HCT116 (cell line): ENCODE measurements around the gene LCN9. TPM values are rescaled to one million over a fixed set of nuclear protein-coding genes. Genes with fewer than 3 reads are reported as not detected.

ENCODE experiments used
- ATAC-seq: fragments of 200-7000 bp; cut with Tn5 transposase; 2 replicates; pipeline ENCODE4 v1.9.1; 2020; ENCODE audit warnings: mild to moderate bottlenecking, moderate library complexity
- BruUV-seq: library from RNA; stranded (reverse); fragments of 400-500 nt; replicated peaks from 2 replicates; lab custom pipeline; 2021; lab: Mats Ljungman, UMichigan
- CTCF ChIA-PET: fragments of 300-600 bp; sonication (Branson Sonifier 250); formaldehyde crosslinking; loops from one replicate; lab custom pipeline; 2021; ENCODE audit warnings: antibody characterized with exemption; lab: Charles Lee
- POLR2A ChIA-PET: fragments of 300-600, 350-600 bp; sonication (Branson Sonifier 250); formaldehyde crosslinking; loops from one replicate; lab custom pipeline; 2021; ENCODE audit warnings: antibody characterized with exemption; lab: Charles Lee
- RAD21 ChIA-PET, 2 experiments: fragments of 300-600 bp; sonication (Branson Sonifier 250); formaldehyde crosslinking; loops; one replicate each; lab custom pipeline; 2023; ENCODE audit warnings: low total read pairs in 2 of 2; ENCODE audit not compliant: uncharacterized antibody in 2 of 2, unreplicated experiment in 2 of 2, low non-redundant PET in 1 of 2; lab: Charles Lee
- DNase-seq: peaks from one replicate; pipeline ENCODE4 v3.0.0-alpha.2; 2010; ENCODE audit warnings: low read depth, low spot score
- H2AFZ ChIP-seq: fragments of 200-600 bp; shearing (Covaris generic), sonication (generic); 2 replicates; pipeline ENCODE4 v1.6.1; 2017; ENCODE audit warnings: low read depth, mixed run types, mixed read lengths, antibody characterized with exemption, low read length; ENCODE audit not compliant: poor library complexity, severe bottlenecking
- H3K27ac ChIP-seq: 2 replicates; pipeline ENCODE4 v1.5.1; 2012; ENCODE audit warnings: low read depth, low read length
- H3K27me3 ChIP-seq: fragments of 200-600 bp; sonication (generic); 2 replicates; pipeline ENCODE4 v1.6.1; 2016; ENCODE audit warnings: mixed run types, low read length, mixed read lengths; ENCODE audit not compliant: insufficient read depth
- H3K36me3 ChIP-seq, 2 experiments: fragments of 200-500 bp in 1 of 2; fragments of 200-600 bp in 1 of 2; sonication (Bioruptor generic) in 1 of 2; sonication (generic) in 1 of 2; 2 replicates each; pipeline versions ENCODE4 v1.5.1 to v1.6.1; 2014 to 2016; ENCODE audit warnings: low read length in 2 of 2, inconsistent platforms in 1 of 2, mixed read lengths in 1 of 2, mixed run types in 1 of 2; ENCODE audit not compliant: insufficient read depth in 2 of 2, control insufficient read depth in 1 of 2
- H3K4me1 ChIP-seq, 2 experiments: fragments of 200-600 bp in 1 of 2; sonication (generic) in 1 of 2; 2 replicates each; pipeline versions ENCODE4 v1.5.1 to v1.6.1; 2012 to 2017; ENCODE audit warnings: low read length in 2 of 2, inconsistent platforms in 1 of 2, mild to moderate bottlenecking in 1 of 2, mixed read lengths in 1 of 2, mixed run types in 1 of 2, moderate library complexity in 1 of 2; ENCODE audit not compliant: insufficient read depth in 2 of 2, control insufficient read depth in 1 of 2
- H3K4me2 ChIP-seq: fragments of 200-600 bp; sonication (generic); 2 replicates; pipeline ENCODE4 v1.6.1; 2017; ENCODE audit warnings: mixed run types, low read length, mixed read lengths
- H3K4me3 ChIP-seq, 2 experiments: fragments of 200-600 bp in 1 of 2; sonication (generic) in 1 of 2; replicated peaks in 1 of 2; 2 replicates each; pipeline ENCODE4 v1.5.1; 2011 to 2016; ENCODE audit warnings: low read length in 2 of 2, control low read depth in 1 of 2, low read depth in 1 of 2, mild to moderate bottlenecking in 1 of 2, mixed read lengths in 1 of 2, mixed run types in 1 of 2
- H3K79me2 ChIP-seq: fragments of 200-600 bp; sonication (generic); 2 replicates; pipeline ENCODE4 v1.6.1; 2017; ENCODE audit warnings: mild to moderate bottlenecking, mixed run types, low read length, moderate library complexity, mixed read lengths; ENCODE audit not compliant: insufficient read depth
- H3K9ac ChIP-seq: fragments of 200-600 bp; sonication (generic); 2 replicates; pipeline ENCODE4 v1.6.1; 2016; ENCODE audit warnings: low read length, mixed read lengths
- H3K9me2 ChIP-seq: fragments of 200-600 bp; sonication (generic), shearing (Covaris generic); 2 replicates; pipeline ENCODE4 v1.6.1; 2017; ENCODE audit warnings: mixed run types, mild to moderate bottlenecking, moderate library complexity; ENCODE audit not compliant: insufficient read depth
- H3K9me3 ChIP-seq, 2 experiments: fragments of 200-500 bp in 1 of 2; fragments of 200-600 bp in 1 of 2; sonication (Bioruptor generic) in 1 of 2; sonication (generic) in 1 of 2; 2 replicates each; pipeline ENCODE4 v1.6.1; 2014 to 2017; ENCODE audit warnings: low read length in 2 of 2, mixed read lengths in 2 of 2, inconsistent platforms in 1 of 2, low read depth in 1 of 2, mild to moderate bottlenecking in 1 of 2, mixed run types in 1 of 2, moderate library complexity in 1 of 2; ENCODE audit not compliant: control insufficient read depth in 1 of 2, insufficient read depth in 1 of 2
- H4K20me1 ChIP-seq: fragments of 200-600 bp; sonication (generic), shearing (Covaris generic); 2 replicates; pipeline ENCODE4 v1.6.1; 2017; ENCODE audit warnings: mixed run types, mild to moderate bottlenecking, moderate library complexity; ENCODE audit not compliant: insufficient read depth
- CBX3 ChIP-seq: IDR thresholded peaks from 2 replicates; pipeline ENCODE4 v1.6.1; 2012; ENCODE audit warnings: low read depth
- CEBPB ChIP-seq: IDR thresholded peaks from 2 replicates; pipeline ENCODE4 v1.6.1; 2012; ENCODE audit warnings: low read depth
- EGR1 ChIP-seq: IDR thresholded peaks from 2 replicates; pipeline ENCODE4 v1.6.1; 2012; ENCODE audit warnings: low read depth
- ELF1 ChIP-seq: IDR thresholded peaks from 2 replicates; pipeline ENCODE4 v1.6.1; 2012; ENCODE audit warnings: low read depth, borderline replicate concordance
- EZH2 ChIP-seq: fragments of 200-600 bp; sonication (generic); IDR thresholded peaks from 2 replicates; pipeline ENCODE4 v1.6.1; 2017; ENCODE audit warnings: antibody characterized with exemption, mixed run types
- POLR2A ChIP-seq: IDR thresholded peaks from 2 replicates; pipeline ENCODE4 v1.7.0; 2011; ENCODE audit warnings: borderline replicate concordance; ENCODE audit not compliant: insufficient read depth, insufficient read length; ENCODE audit errors: extremely low read depth
- POLR2AphosphoS5 ChIP-seq: IDR thresholded peaks from 2 replicates; pipeline ENCODE4 v1.6.1; 2011; ENCODE audit warnings: mild to moderate bottlenecking, low read depth, low read length, moderate library complexity
- RAD21 ChIP-seq: IDR thresholded peaks from 2 replicates; pipeline ENCODE4 v1.6.1; 2012; ENCODE audit warnings: low read depth, mild to moderate bottlenecking
- SP1 ChIP-seq: IDR thresholded peaks from 2 replicates; pipeline ENCODE4 v1.6.1; 2012; ENCODE audit warnings: low read depth
- SRF ChIP-seq: IDR thresholded peaks from 2 replicates; pipeline ENCODE4 v1.6.1; 2012; ENCODE audit warnings: low read depth
- TCF7L2 ChIP-seq: IDR thresholded peaks from 2 replicates; pipeline ENCODE4 v1.7.0; 2011; ENCODE audit warnings: borderline replicate concordance, inconsistent platforms; ENCODE audit not compliant: insufficient read depth, insufficient read length; ENCODE audit errors: extremely low read depth
- YY1 ChIP-seq: IDR thresholded peaks from 2 replicates; pipeline ENCODE4 v1.6.1; 2011; ENCODE audit warnings: low read length, low read depth, moderate library complexity, mild to moderate bottlenecking; ENCODE audit not compliant: insufficient replicate concordance; ENCODE audit errors: extremely low read depth
- ZNF274 ChIP-seq: fragments of 200-500 bp; sonication (Bioruptor generic); IDR thresholded peaks from 2 replicates; pipeline ENCODE4 v1.6.1; 2014; ENCODE audit warnings: mild to moderate bottlenecking, low read depth, low read length, inconsistent platforms
- intact Hi-C: fragments of 100-400 bp; cut with micrococcal nuclease; formaldehyde crosslinking; loops from 2 replicates; pipeline ENCODE4 v1.10.0; 2022
- total RNA-seq: library from RNA; stranded (reverse); gene quantifications from one replicate; pipeline ENCODE4 v1.2.1, GENCODE V29; 2021; ENCODE audit not compliant: unreplicated experiment
- TF ChIP-seq, protein P1 (sequence below), 3 experiments: fragments of 200-600 bp in 1 of 3; sonication (generic) in 1 of 3; IDR thresholded peaks in 2 of 3; conservative IDR thresholded peaks in 1 of 3; 2 replicates each; pipeline ENCODE4 v1.5.1; 2012 to 2017; ENCODE audit warnings: low read depth in 2 of 3, low read length in 2 of 3, antibody characterized with exemption in 1 of 3, borderline replicate concordance in 1 of 3, control low read depth in 1 of 3, mild to moderate bottlenecking in 1 of 3, mixed read lengths in 1 of 3, mixed run types in 1 of 3, moderate library complexity in 1 of 3; ENCODE audit not compliant: insufficient read depth in 1 of 3
- TF ChIP-seq, protein P2 (sequence below): IDR thresholded peaks from 2 replicates; pipeline ENCODE4 v1.6.1; 2012
- TF ChIP-seq, protein P3 (sequence below): IDR thresholded peaks from 2 replicates; pipeline ENCODE4 v1.6.1; 2012
- TF ChIP-seq, protein P4 (sequence below): IDR thresholded peaks from 2 replicates; pipeline ENCODE4 v1.6.1; 2012; ENCODE audit warnings: low read depth
- TF ChIP-seq, protein P5 (sequence below): IDR thresholded peaks from 2 replicates; pipeline ENCODE4 v1.6.1; 2011; ENCODE audit warnings: mild to moderate bottlenecking, low read length, moderate library complexity; ENCODE audit not compliant: insufficient replicate concordance; ENCODE audit errors: extremely low read depth

LCN9 gene
- total RNA-seq, 1 experiment from 2014 or later: not detected

DNA sequence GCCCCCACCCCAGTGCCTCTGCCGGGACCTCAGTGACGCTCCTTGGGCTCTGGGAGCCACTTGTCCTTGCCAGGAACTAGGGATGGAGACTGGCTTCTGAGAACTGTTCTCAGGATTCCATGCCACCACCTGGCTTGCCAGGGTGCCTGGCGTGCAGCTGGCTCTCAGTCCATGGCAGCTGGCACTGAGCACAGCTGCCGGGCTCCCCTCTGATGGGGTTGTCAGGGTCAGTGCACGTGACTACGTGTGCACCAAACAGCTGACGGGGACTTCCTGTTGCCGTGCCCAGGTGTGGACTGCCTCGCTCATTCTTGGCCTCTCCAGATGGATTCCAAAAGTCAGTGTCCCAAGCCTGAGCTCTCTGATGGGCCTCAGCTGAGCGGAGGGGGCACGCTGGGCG lies 48.3 kb downstream of the LCN9 start:
- Histone ChIP-seq H3K9ac (no peak overlapping the region), H2AFZ (no peak overlapping the region), H3K27me3 (peaks cover 14% of the 10 kb centered on the region; the same call in 1 of the 2 replicates), H3K4me2 (no peak overlapping the region), H3K9me2 (no peaks in the 10 kb centered on the region), H3K36me3 (no peaks in the 10 kb centered on the region), H3K4me1 (no peaks in the 10 kb centered on the region), H4K20me1 (no peaks in the 10 kb centered on the region), H3K4me3 (no peak overlapping the region), H3K79me2 (no peaks in the 10 kb centered on the region), H3K9me3 (no peaks in the 10 kb centered on the region), H3K27ac (no peak overlapping the region)
- RAD21 ChIA-PET: no interaction called here
- CTCF ChIA-PET: no interaction called here
- DNase-seq (no peak), ATAC-seq (no peak)
- no peak for TF ChIP-seq YY1
- no peak for TF ChIP-seq EGR1
- no peak for TF ChIP-seq CEBPB
- TF ChIP-seq, protein P1, sequence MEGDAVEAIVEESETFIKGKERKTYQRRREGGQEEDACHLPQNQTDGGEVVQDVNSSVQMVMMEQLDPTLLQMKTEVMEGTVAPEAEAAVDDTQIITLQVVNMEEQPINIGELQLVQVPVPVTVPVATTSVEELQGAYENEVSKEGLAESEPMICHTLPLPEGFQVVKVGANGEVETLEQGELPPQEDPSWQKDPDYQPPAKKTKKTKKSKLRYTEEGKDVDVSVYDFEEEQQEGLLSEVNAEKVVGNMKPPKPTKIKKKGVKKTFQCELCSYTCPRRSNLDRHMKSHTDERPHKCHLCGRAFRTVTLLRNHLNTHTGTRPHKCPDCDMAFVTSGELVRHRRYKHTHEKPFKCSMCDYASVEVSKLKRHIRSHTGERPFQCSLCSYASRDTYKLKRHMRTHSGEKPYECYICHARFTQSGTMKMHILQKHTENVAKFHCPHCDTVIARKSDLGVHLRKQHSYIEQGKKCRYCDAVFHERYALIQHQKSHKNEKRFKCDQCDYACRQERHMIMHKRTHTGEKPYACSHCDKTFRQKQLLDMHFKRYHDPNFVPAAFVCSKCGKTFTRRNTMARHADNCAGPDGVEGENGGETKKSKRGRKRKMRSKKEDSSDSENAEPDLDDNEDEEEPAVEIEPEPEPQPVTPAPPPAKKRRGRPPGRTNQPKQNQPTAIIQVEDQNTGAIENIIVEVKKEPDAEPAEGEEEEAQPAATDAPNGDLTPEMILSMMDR (IDR thresholded peaks at IDR 0.05 in 2 of 3, conservative IDR thresholded peaks at IDR 0.05 in 1 of 3; ENCODE audit: borderline replicate concordance in 1 of 3, insufficient read depth in 1 of 3, low read depth in 2 of 3, low read length in 2 of 3): no peak
- TF ChIP-seq, protein P2, sequence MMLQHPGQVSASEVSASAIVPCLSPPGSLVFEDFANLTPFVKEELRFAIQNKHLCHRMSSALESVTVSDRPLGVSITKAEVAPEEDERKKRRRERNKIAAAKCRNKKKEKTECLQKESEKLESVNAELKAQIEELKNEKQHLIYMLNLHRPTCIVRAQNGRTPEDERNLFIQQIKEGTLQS: no peak
- no peak for TF ChIP-seq RAD21
- TF ChIP-seq EZH2: no peak
- TF ChIP-seq CBX3: no peak
- TF ChIP-seq POLR2A: no peak
- TF ChIP-seq, protein P3, sequence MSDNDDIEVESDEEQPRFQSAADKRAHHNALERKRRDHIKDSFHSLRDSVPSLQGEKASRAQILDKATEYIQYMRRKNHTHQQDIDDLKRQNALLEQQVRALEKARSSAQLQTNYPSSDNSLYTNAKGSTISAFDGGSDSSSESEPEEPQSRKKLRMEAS: no peak
- TF ChIP-seq SRF: no peak
- no peak for TF ChIP-seq SP1
- TF ChIP-seq, protein P4, sequence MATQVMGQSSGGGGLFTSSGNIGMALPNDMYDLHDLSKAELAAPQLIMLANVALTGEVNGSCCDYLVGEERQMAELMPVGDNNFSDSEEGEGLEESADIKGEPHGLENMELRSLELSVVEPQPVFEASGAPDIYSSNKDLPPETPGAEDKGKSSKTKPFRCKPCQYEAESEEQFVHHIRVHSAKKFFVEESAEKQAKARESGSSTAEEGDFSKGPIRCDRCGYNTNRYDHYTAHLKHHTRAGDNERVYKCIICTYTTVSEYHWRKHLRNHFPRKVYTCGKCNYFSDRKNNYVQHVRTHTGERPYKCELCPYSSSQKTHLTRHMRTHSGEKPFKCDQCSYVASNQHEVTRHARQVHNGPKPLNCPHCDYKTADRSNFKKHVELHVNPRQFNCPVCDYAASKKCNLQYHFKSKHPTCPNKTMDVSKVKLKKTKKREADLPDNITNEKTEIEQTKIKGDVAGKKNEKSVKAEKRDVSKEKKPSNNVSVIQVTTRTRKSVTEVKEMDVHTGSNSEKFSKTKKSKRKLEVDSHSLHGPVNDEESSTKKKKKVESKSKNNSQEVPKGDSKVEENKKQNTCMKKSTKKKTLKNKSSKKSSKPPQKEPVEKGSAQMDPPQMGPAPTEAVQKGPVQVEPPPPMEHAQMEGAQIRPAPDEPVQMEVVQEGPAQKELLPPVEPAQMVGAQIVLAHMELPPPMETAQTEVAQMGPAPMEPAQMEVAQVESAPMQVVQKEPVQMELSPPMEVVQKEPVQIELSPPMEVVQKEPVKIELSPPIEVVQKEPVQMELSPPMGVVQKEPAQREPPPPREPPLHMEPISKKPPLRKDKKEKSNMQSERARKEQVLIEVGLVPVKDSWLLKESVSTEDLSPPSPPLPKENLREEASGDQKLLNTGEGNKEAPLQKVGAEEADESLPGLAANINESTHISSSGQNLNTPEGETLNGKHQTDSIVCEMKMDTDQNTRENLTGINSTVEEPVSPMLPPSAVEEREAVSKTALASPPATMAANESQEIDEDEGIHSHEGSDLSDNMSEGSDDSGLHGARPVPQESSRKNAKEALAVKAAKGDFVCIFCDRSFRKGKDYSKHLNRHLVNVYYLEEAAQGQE: no peak
- TF ChIP-seq POLR2AphosphoS5: no peak
- TF ChIP-seq, protein P5, sequence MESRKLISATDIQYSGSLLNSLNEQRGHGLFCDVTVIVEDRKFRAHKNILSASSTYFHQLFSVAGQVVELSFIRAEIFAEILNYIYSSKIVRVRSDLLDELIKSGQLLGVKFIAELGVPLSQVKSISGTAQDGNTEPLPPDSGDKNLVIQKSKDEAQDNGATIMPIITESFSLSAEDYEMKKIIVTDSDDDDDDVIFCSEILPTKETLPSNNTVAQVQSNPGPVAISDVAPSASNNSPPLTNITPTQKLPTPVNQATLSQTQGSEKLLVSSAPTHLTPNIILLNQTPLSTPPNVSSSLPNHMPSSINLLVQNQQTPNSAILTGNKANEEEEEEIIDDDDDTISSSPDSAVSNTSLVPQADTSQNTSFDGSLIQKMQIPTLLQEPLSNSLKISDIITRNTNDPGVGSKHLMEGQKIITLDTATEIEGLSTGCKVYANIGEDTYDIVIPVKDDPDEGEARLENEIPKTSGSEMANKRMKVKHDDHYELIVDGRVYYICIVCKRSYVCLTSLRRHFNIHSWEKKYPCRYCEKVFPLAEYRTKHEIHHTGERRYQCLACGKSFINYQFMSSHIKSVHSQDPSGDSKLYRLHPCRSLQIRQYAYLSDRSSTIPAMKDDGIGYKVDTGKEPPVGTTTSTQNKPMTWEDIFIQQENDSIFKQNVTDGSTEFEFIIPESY: no peak
- no peak for TF ChIP-seq ELF1
- TF ChIP-seq ZNF274: no peak
- TF ChIP-seq TCF7L2: no peak
- POLR2A ChIA-PET: no interaction called here
- intact Hi-C loops: no loop called here
- no TSS peak for BruUV-seq
